GM19372 (cell line): ENCODE data around the gene TRNP1.

Experiments used
- ATAC-seq: cut with Tn5 transposase; IDR thresholded peaks from one replicate; pipeline ENCODE4 v1.9.1; 2021; ENCODE audit warnings: mild to moderate bottlenecking, low read depth, moderate library complexity; ENCODE audit not compliant: unreplicated experiment

TRNP1 gene

GRCh38 chr1:27000090-27000816, 6.8 kb downstream of the TRNP1 start:
- ATAC-seq, result no peak

- no peak for ATAC-seq
These were observed 7.4 kb downstream of the TRNP1 start for GRCh38 chr1:27000817-27001460.

GRCh38 chr1:27001570-27002360, 8.3 kb downstream of the TRNP1 start:
- no peak for ATAC-seq

- ATAC-seq, result no peak
These were observed 10.4 kb downstream of the TRNP1 start for GRCh38 chr1:27003745-27004470.

GRCh38 chr1:27004471-27005165, 11.1 kb downstream of the TRNP1 start:
- no peak for ATAC-seq

GRCh38 chr1:27005166-27005530, 11.7 kb downstream of the TRNP1 start:
- ATAC-seq, result no peak

- no peak for ATAC-seq
These were observed 12.4 kb downstream of the TRNP1 start for GRCh38 chr1:27005648-27006496.

GRCh38 chr1:27006683-27007082, 13.2 kb downstream of the TRNP1 start:
- no peak for ATAC-seq

GRCh38 chr1:27007909-27008582, 14.6 kb downstream of the TRNP1 start:
- ATAC-seq, result no peak

- no peak for ATAC-seq
These were observed 16.2 kb downstream of the TRNP1 start for GRCh38 chr1:27009601-27010197.

- ATAC-seq, result no peak
These were observed 16.9 kb downstream of the TRNP1 start for GRCh38 chr1:27010226-27010994.

- ATAC-seq, result no peak
These were observed 17.7 kb downstream of the TRNP1 start for GRCh38 chr1:27011058-27011764.

GRCh38 chr1:27011976-27012563, 18.6 kb downstream of the TRNP1 start:
- no peak for ATAC-seq

- ATAC-seq, result no peak
These were observed 21.8 kb downstream of the TRNP1 start for GRCh38 chr1:27015260-27015659.

GRCh38 chr1:27016376-27016775, 22.9 kb downstream of the TRNP1 start:
- ATAC-seq, result no peak

- no peak for ATAC-seq
These were observed 23.7 kb downstream of the TRNP1 start for GRCh38 chr1:27017207-27017606.

- ATAC-seq, result no peak
These were observed 24.8 kb downstream of the TRNP1 start for GRCh38 chr1:27018316-27018715.
